Activated T-cell treated with anti-CD3 and anti-CD28 coated beads, Interleukin-2, amount 50 U/mL, for 72 hours (primary cell): ENCODE data around the gene DIP2C. TPM values are rescaled to one million over a fixed set of nuclear protein-coding genes. Genes with fewer than 3 reads are reported as not detected.

ENCODE experiments used
- ATAC-seq, 2 donors: fragments of 150-1000 bp; cut with Tn5 transposase; replicated peaks in 1 of 2; 2 replicates each; pipeline ENCODE4 v1.10.0; 2021; ENCODE audit warnings: moderate library complexity in 2 of 2, mild to moderate bottlenecking in 1 of 2
- DNase-seq, 2 donors: peaks; one replicate each; pipeline ENCODE4 v3.0.0; 2021 to 2022; ENCODE audit warnings: mixed read lengths in 1 of 2
- H3K27ac Mint-ChIP-seq: one replicate; pipeline ENCODE4 v1.8.0; 2022; ENCODE audit warnings: mild to moderate bottlenecking, moderate library complexity, mixed read lengths
- H3K27me3 Mint-ChIP-seq: one replicate; pipeline ENCODE4 v1.8.0; 2022; ENCODE audit warnings: low read depth, mixed read lengths
- H3K36me3 Mint-ChIP-seq, 2 donors: one replicate each; pipeline ENCODE4 v1.8.0; 2022; ENCODE audit warnings: mixed read lengths in 2 of 2, mild to moderate bottlenecking in 1 of 2; ENCODE audit not compliant: insufficient read depth in 2 of 2
- H3K4me1 Mint-ChIP-seq: one replicate; pipeline ENCODE4 v1.8.0; 2022; ENCODE audit warnings: low read depth, mixed read lengths
- H3K4me3 Mint-ChIP-seq, 2 donors: one replicate each; pipeline ENCODE4 v1.8.0; 2022; ENCODE audit warnings: mild to moderate bottlenecking in 2 of 2, mixed read lengths in 2 of 2, moderate library complexity in 2 of 2
- H3K9me3 Mint-ChIP-seq, 2 donors: one replicate each; pipeline ENCODE4 v1.8.0; 2022; ENCODE audit warnings: mixed read lengths in 2 of 2
- total RNA-seq, 2 donors: library from RNA; stranded (reverse); gene quantifications; one replicate each; pipeline ENCODE4 v1.2.3, GENCODE V29; 2022

Gene DIP2C
- total RNA-seq, 2 donors from 2014 or later: 0.70 to 1.6 TPM

GRCh38 chr10:595473-595872 lies 94.0 kb downstream of the DIP2C start:
- Mint-ChIP-seq H3K27me3 (peaks cover 13% of the 10 kb centered on the region), H3K36me3 (no peaks in the 10 kb centered on the region), H3K4me3 (no peak overlapping the region), H3K9me3 (no peaks in the 10 kb centered on the region), H3K4me1 (no peaks in the 10 kb centered on the region), H3K27ac (no peak overlapping the region)
- ATAC-seq: no peak
- DNase-seq: no peak

- peaks cover 16% of the 10 kb centered on the region for H3K27me3 Mint-ChIP-seq
- no peak overlapping the region for H3K27ac Mint-ChIP-seq
- no peak overlapping the region for H3K4me3 Mint-ChIP-seq
- no peaks in the 10 kb centered on the region for H3K4me1 Mint-ChIP-seq
- H3K9me3 Mint-ChIP-seq: no peaks in the 10 kb centered on the region
- H3K36me3 Mint-ChIP-seq: no peaks in the 10 kb centered on the region
- ATAC-seq (no peak), DNase-seq (no peak)
Measured at GRCh38 chr10:594584-595270, 94.7 kb downstream of the DIP2C start.

- DNase-seq: no peak
- Mint-ChIP-seq H3K36me3 (no peaks in the 10 kb centered on the region), H3K27me3 (peaks cover 23% of the 10 kb centered on the region), H3K4me3 (no peak overlapping the region), H3K4me1 (no peaks in the 10 kb centered on the region), H3K9me3 (no peaks in the 10 kb centered on the region), H3K27ac (no peak overlapping the region)
- no peak for ATAC-seq
Measured at GRCh38 chr10:593901-594457, 95.5 kb downstream of the DIP2C start.

- Mint-ChIP-seq H3K36me3 (no peaks in the 10 kb centered on the region), H3K27me3 (peaks cover 23% of the 10 kb centered on the region), H3K4me1 (no peaks in the 10 kb centered on the region), H3K27ac (no peak overlapping the region), H3K9me3 (no peaks in the 10 kb centered on the region), H3K4me3 (no peak overlapping the region)
- ATAC-seq: no peak
- no peak for DNase-seq
Measured at GRCh38 chr10:593421-593820, 96.0 kb downstream of the DIP2C start.

- ATAC-seq (no peak), DNase-seq (no peak)
- Mint-ChIP-seq H3K4me1 (no peaks in the 10 kb centered on the region), H3K27me3 (peaks cover 23% of the 10 kb centered on the region), H3K36me3 (no peaks in the 10 kb centered on the region), H3K4me3 (no peak overlapping the region), H3K27ac (no peak overlapping the region), H3K9me3 (no peaks in the 10 kb centered on the region)
Measured at GRCh38 chr10:593016-593415, 96.5 kb downstream of the DIP2C start.

GRCh38 chr10:591646-592045 lies 97.8 kb downstream of the DIP2C start:
- Mint-ChIP-seq H3K36me3 (no peaks in the 10 kb centered on the region), H3K27ac (no peak overlapping the region), H3K4me1 (no peaks in the 10 kb centered on the region), H3K4me3 (no peak overlapping the region), H3K9me3 (no peaks in the 10 kb centered on the region), H3K27me3 (peaks cover 23% of the 10 kb centered on the region)
- DNase-seq (no peak), ATAC-seq (no peak)

- DNase-seq (no peak), ATAC-seq (no peak)
- no peak overlapping the region for H3K27ac Mint-ChIP-seq
- H3K27me3 Mint-ChIP-seq: peaks cover 23% of the 10 kb centered on the region
- no peaks in the 10 kb centered on the region for H3K4me1 Mint-ChIP-seq
- H3K4me3 Mint-ChIP-seq: no peak overlapping the region
- no peaks in the 10 kb centered on the region for H3K36me3 Mint-ChIP-seq
- no peaks in the 10 kb centered on the region for H3K9me3 Mint-ChIP-seq
Measured at GRCh38 chr10:590721-591120, 98.7 kb downstream of the DIP2C start.

- Mint-ChIP-seq H3K4me3 (no peak overlapping the region), H3K27me3 (peaks cover 23% of the 10 kb centered on the region), H3K27ac (no peak overlapping the region), H3K4me1 (no peaks in the 10 kb centered on the region), H3K9me3 (no peaks in the 10 kb centered on the region), H3K36me3 (no peaks in the 10 kb centered on the region)
- DNase-seq: no peak
- ATAC-seq: no peak
Measured at GRCh38 chr10:589961-590680, 99.3 kb downstream of the DIP2C start.

GRCh38 chr10:588246-589165 lies 101.0 kb downstream of the DIP2C start:
- Mint-ChIP-seq H3K4me3 (no peak overlapping the region), H3K4me1 (no peaks in the 10 kb centered on the region), H3K27ac (no peak overlapping the region), H3K9me3 (no peaks in the 10 kb centered on the region), H3K36me3 (no peaks in the 10 kb centered on the region), H3K27me3 (peaks cover 23% of the 10 kb centered on the region)
- DNase-seq: no peak
- ATAC-seq: no peak

GRCh38 chr10:586716-587115 lies 102.8 kb downstream of the DIP2C start:
- ATAC-seq: no peak
- no peak for DNase-seq
- Mint-ChIP-seq H3K27me3 (peaks cover 22% of the 10 kb centered on the region), H3K36me3 (no peaks in the 10 kb centered on the region), H3K9me3 (no peaks in the 10 kb centered on the region), H3K4me3 (no peak overlapping the region), H3K4me1 (no peaks in the 10 kb centered on the region), H3K27ac (no peak overlapping the region)

GRCh38 chr10:586151-586550 lies 103.3 kb downstream of the DIP2C start:
- Mint-ChIP-seq H3K4me3 (no peak overlapping the region), H3K4me1 (no peaks in the 10 kb centered on the region), H3K36me3 (no peaks in the 10 kb centered on the region), H3K27me3 (peaks cover 16% of the 10 kb centered on the region), H3K9me3 (no peaks in the 10 kb centered on the region), H3K27ac (no peak overlapping the region)
- ATAC-seq: no peak
- no peak for DNase-seq

- Mint-ChIP-seq H3K36me3 (no peaks in the 10 kb centered on the region), H3K9me3 (no peaks in the 10 kb centered on the region), H3K27ac (no peak overlapping the region), H3K4me3 (no peak overlapping the region), H3K27me3 (peaks cover 10% of the 10 kb centered on the region), H3K4me1 (no peaks in the 10 kb centered on the region)
- ATAC-seq: no peak
- no peak for DNase-seq
Measured at GRCh38 chr10:585502-585901, 104.0 kb downstream of the DIP2C start.
